ENCODE data around the gene CTXN3.

GRCh38 chr5:127642949-127643348 lies 5.9 kb upstream of the CTXN3 start:
- TF ChIP-seq CTCF (IDR thresholded peaks at IDR 0.05; ENCODE audit: borderline replicate concordance, extremely low read depth, low read length, poor library complexity, severe bottlenecking) (no peak), EZH2 (IDR thresholded peaks at IDR 0.05; ENCODE audit: borderline replicate concordance, low read depth, low read length, severe bottlenecking) (no peak)
